Large intestine (tissue), 3 donors: ENCODE results near the gene MYO1B. TPM values are rescaled to one million over a fixed set of nuclear protein-coding genes. Genes with fewer than 3 reads are reported as not detected.

Experiments
- DNase-seq, 2 donors: peaks; one replicate each; pipeline versions ENCODE4 v3.0.0 to v3.0.0-alpha.2; 2013
- H3K27ac ChIP-seq: one replicate; pipeline ENCODE4 v1.5.1; 2013; ENCODE audit warnings: low read length
- H3K27me3 ChIP-seq: 2 replicates; pipeline ENCODE4 v1.6.1; 2013; ENCODE audit warnings: low read length; ENCODE audit not compliant: control insufficient read depth, insufficient read depth
- H3K36me3 ChIP-seq: 2 replicates; pipeline ENCODE4 v1.6.1; 2013; ENCODE audit warnings: low read length; ENCODE audit not compliant: control insufficient read depth, insufficient read depth
- H3K4me1 ChIP-seq: one replicate; pipeline ENCODE4 v1.6.1; 2013; ENCODE audit warnings: low read length; ENCODE audit not compliant: control insufficient read depth, insufficient read depth
- H3K4me3 ChIP-seq: one replicate; pipeline ENCODE4 v1.5.1; 2013; ENCODE audit warnings: low read length
- H3K9me3 ChIP-seq: one replicate; pipeline ENCODE4 v1.6.1; 2013; ENCODE audit warnings: mild to moderate bottlenecking, low read depth, low read length, moderate library complexity; ENCODE audit not compliant: control insufficient read depth
- WGBS: methylation state at CpG from one replicate; pipeline ENCODE4 v1.1.5; 2013; ENCODE audit warnings: low lambda C conversion rate; ENCODE audit not compliant: insufficient coverage; 5-methylcytosine and 5-hydroxymethylcytosine counted together
- polyA plus RNA-seq: library from polyadenylated mRNA; unstranded; fragments of 120-200 nt; gene quantifications from one replicate; pipeline ENCODE4 v1.2.1, GENCODE V29; 2013

Gene MYO1B
- polyA plus RNA-seq, 1 donor, result 37.9 TPM

- no peak for DNase-seq
- Histone ChIP-seq H3K4me3 (no peak overlapping the region), H3K36me3 (peaks cover 22% of the 10 kb centered on the region), H3K27ac (no peak overlapping the region), H3K9me3 (no peaks in the 10 kb centered on the region), H3K4me1 (no peaks in the 10 kb centered on the region), H3K27me3 (no peaks in the 10 kb centered on the region)
- WGBS, result no CpG with 5 or more reads among the region's 3 CpGs
Observed at GRCh38 chr2:191351298-191351697, 106.1 kb downstream of the MYO1B start.

- no peak overlapping the region for H3K4me3 ChIP-seq
- H3K4me1 ChIP-seq, result no peaks in the 10 kb centered on the region
- no peaks in the 10 kb centered on the region for H3K27me3 ChIP-seq
- no peaks in the 10 kb centered on the region for H3K9me3 ChIP-seq
- DNase-seq, result no peak
- H3K36me3 ChIP-seq, result peaks cover 18% of the 10 kb centered on the region
- WGBS, result 100% methylated on average over 1 of the region's 2 CpGs
- no peak overlapping the region for H3K27ac ChIP-seq
Observed at GRCh38 chr2:191351921-191352320, 106.7 kb downstream of the MYO1B start.

- H3K36me3 ChIP-seq, result peaks cover 18% of the 10 kb centered on the region
- WGBS, result 100% methylated on average over 1 of the region's 2 CpGs
- H3K27me3 ChIP-seq, result no peaks in the 10 kb centered on the region
- no peak overlapping the region for H3K4me3 ChIP-seq
- no peaks in the 10 kb centered on the region for H3K4me1 ChIP-seq
- no peak for DNase-seq
- no peaks in the 10 kb centered on the region for H3K9me3 ChIP-seq
- H3K27ac ChIP-seq, result no peak overlapping the region
Observed at GRCh38 chr2:191352536-191352935, 107.3 kb downstream of the MYO1B start.

- WGBS, result no CpG with 5 or more reads among the region's 8 CpGs
- no peak for DNase-seq
Observed at GRCh38 chr2:191355170-191355758, 110.1 kb downstream of the MYO1B start.

GRCh38 chr2:191357678-191358077 is 112.5 kb downstream of the MYO1B start:
- Histone ChIP-seq H3K4me1 (no peaks in the 10 kb centered on the region), H3K36me3 (peaks cover 2% of the 10 kb centered on the region), H3K9me3 (no peaks in the 10 kb centered on the region), H3K27ac (no peak overlapping the region), H3K27me3 (no peaks in the 10 kb centered on the region), H3K4me3 (no peak overlapping the region)
- DNase-seq, result no peak
- WGBS, result 57% methylated on average over 1 of the region's 1 CpG

More at GRCh38 chr2:191355170-191355758, 110.1 kb downstream of the MYO1B start:
- no peaks in the 10 kb centered on the region for H3K27me3 ChIP-seq
- no peaks in the 10 kb centered on the region for H3K4me1 ChIP-seq
- peaks cover 5% of the 10 kb centered on the region for H3K36me3 ChIP-seq
- H3K9me3 ChIP-seq, result no peaks in the 10 kb centered on the region
- no peak overlapping the region for H3K27ac ChIP-seq
- H3K4me3 ChIP-seq, result no peak overlapping the region

- H3K4me3 ChIP-seq, result no peak overlapping the region
- H3K9me3 ChIP-seq, result no peaks in the 10 kb centered on the region
- no peaks in the 10 kb centered on the region for H3K4me1 ChIP-seq
- no peak overlapping the region for H3K27ac ChIP-seq
- DNase-seq, result no peak
- peaks cover 2% of the 10 kb centered on the region for H3K36me3 ChIP-seq
- no peaks in the 10 kb centered on the region for H3K27me3 ChIP-seq
- 100% methylated on average over 1 of the region's 11 CpGs for WGBS
Observed at GRCh38 chr2:191358325-191359025, 113.3 kb downstream of the MYO1B start.

GRCh38 chr2:191359133-191359532 is 113.9 kb downstream of the MYO1B start:
- Histone ChIP-seq H3K36me3 (peaks cover 4% of the 10 kb centered on the region), H3K27ac (no peak overlapping the region), H3K4me3 (no peak overlapping the region), H3K27me3 (no peaks in the 10 kb centered on the region), H3K4me1 (no peaks in the 10 kb centered on the region), H3K9me3 (no peaks in the 10 kb centered on the region)
- DNase-seq, result no peak
- WGBS, result 57% methylated on average over 1 of the region's 2 CpGs

- WGBS, result no CpG with 5 or more reads among the region's 2 CpGs
- no peak for DNase-seq
- Histone ChIP-seq H3K27me3 (no peaks in the 10 kb centered on the region), H3K36me3 (peaks cover 15% of the 10 kb centered on the region), H3K9me3 (no peaks in the 10 kb centered on the region), H3K4me3 (no peak overlapping the region), H3K4me1 (no peaks in the 10 kb centered on the region), H3K27ac (no peak overlapping the region)
Observed at GRCh38 chr2:191360918-191361317, 115.7 kb downstream of the MYO1B start.

GRCh38 chr2:191362841-191363240 is 117.6 kb downstream of the MYO1B start:
- WGBS, result no CpG with 5 or more reads among the region's 2 CpGs

GRCh38 chr2:191363267-191363666 is 118.1 kb downstream of the MYO1B start:
- Histone ChIP-seq H3K4me3 (no peak overlapping the region), H3K27me3 (no peaks in the 10 kb centered on the region), H3K9me3 (no peaks in the 10 kb centered on the region), H3K4me1 (no peaks in the 10 kb centered on the region), H3K36me3 (peaks cover 20% of the 10 kb centered on the region), H3K27ac (no peak overlapping the region)
- no peak for DNase-seq
- 90% methylated on average over 2 of the region's 3 CpGs for WGBS

More at GRCh38 chr2:191362841-191363240, 117.6 kb downstream of the MYO1B start:
- Histone ChIP-seq H3K4me3 (no peak overlapping the region), H3K36me3 (peaks cover 20% of the 10 kb centered on the region), H3K27me3 (no peaks in the 10 kb centered on the region), H3K9me3 (no peaks in the 10 kb centered on the region), H3K4me1 (no peaks in the 10 kb centered on the region), H3K27ac (no peak overlapping the region)
- no peak for DNase-seq

GRCh38 chr2:191365089-191365488 is 119.9 kb downstream of the MYO1B start:
- Histone ChIP-seq H3K9me3 (no peaks in the 10 kb centered on the region), H3K4me3 (no peak overlapping the region), H3K4me1 (no peaks in the 10 kb centered on the region), H3K27me3 (no peaks in the 10 kb centered on the region), H3K27ac (no peak overlapping the region), H3K36me3 (peaks cover 20% of the 10 kb centered on the region)
- no peak for DNase-seq
- WGBS, result no CpG with 5 or more reads among the region's 2 CpGs
